Esophagus muscularis mucosa (tissue), 4 donors: ENCODE results near the gene OR10A4. TPM values are rescaled to one million over a fixed set of nuclear protein-coding genes. Genes with fewer than 3 reads are reported as not detected.

ENCODE experiments used
- DNase-seq: peaks from one replicate; pipeline ENCODE4 v3.0.0-alpha.2; 2017; ENCODE audit errors: extremely low spot score
- H3K27ac ChIP-seq, 4 donors: fragments of 200-600 bp; sonication (generic); replicated peaks in 1 of 4; 1 replicate in 3 of 4; 2 replicates in 1 of 4; pipeline ENCODE4 v1.5.1; 2016 to 2019; ENCODE audit warnings: mild to moderate bottlenecking in 1 of 4
- H3K27me3 ChIP-seq, 4 donors: fragments of 200-600 bp; sonication (generic); one replicate each; pipeline versions ENCODE4 v1.5.1 to v1.6.0; 2016 to 2019
- H3K36me3 ChIP-seq, 4 donors: fragments of 200-600 bp; sonication (generic); one replicate each; pipeline ENCODE4 v1.5.1; 2016 to 2019
- H3K4me1 ChIP-seq, 4 donors: fragments of 200-600 bp; sonication (generic); one replicate each; pipeline ENCODE4 v1.5.1; 2016 to 2019
- H3K4me3 ChIP-seq, 4 donors: fragments of 200-600 bp; sonication (generic); 1 replicate in 2 of 4; 2 replicates in 2 of 4; pipeline ENCODE4 v1.5.1; 2016 to 2019; ENCODE audit warnings: mild to moderate bottlenecking in 4 of 4, moderate library complexity in 1 of 4
- H3K9me3 ChIP-seq, 4 donors: fragments of 200-600 bp; sonication (generic); 1 replicate in 3 of 4; 2 replicates in 1 of 4; pipeline ENCODE4 v1.5.1; 2016 to 2019
- EP300 ChIP-seq: sonication (generic); formaldehyde crosslinking; IDR thresholded peaks from one replicate; pipeline ENCODE4 v1.6.1; 2017; ENCODE audit warnings: antibody characterized with exemption
- POLR2A ChIP-seq: fragments of 450-650 bp; IDR thresholded peaks from one replicate; pipeline ENCODE4 v1.6.1; 2017; ENCODE audit warnings: antibody characterized with exemption, moderate library complexity, mild to moderate bottlenecking, low read depth
- POLR2AphosphoS5 ChIP-seq, 2 donors: sonication (generic); formaldehyde crosslinking; IDR thresholded peaks; one replicate each; pipeline ENCODE4 v1.6.1; 2017; ENCODE audit warnings: antibody characterized with exemption in 2 of 2
- WGBS: methylation state at CpG from one replicate; pipeline ENCODE4 v1.1.5; 2018; 5-methylcytosine and 5-hydroxymethylcytosine counted together
- intact Hi-C: fragments of 100-400 bp; cut with DNase I; formaldehyde crosslinking; loops from one replicate; pipeline ENCODE4 v1.15.1; 2023
- total RNA-seq, 4 donors: library from RNA; depleted of rRNA; stranded (reverse); fragments of >200 nt; gene quantifications; one replicate each; pipeline versions ENCODE4 v1.1.0 to v1.2.1, GENCODE V29; 2016
- TF ChIP-seq, protein P1 (sequence below), 3 experiments: fragments of 200-600 bp in 2 of 3; fragments of 450-650 bp in 1 of 3; sonication (generic) in 2 of 3; IDR thresholded peaks; one replicate each; pipeline ENCODE4 v1.5.1; 2017 to 2019; ENCODE audit warnings: antibody characterized with exemption in 3 of 3, mild to moderate bottlenecking in 2 of 3, moderate library complexity in 1 of 3

The OR10A4 gene
- total RNA-seq, 4 donors from 2014 or later = not detected

DNA sequence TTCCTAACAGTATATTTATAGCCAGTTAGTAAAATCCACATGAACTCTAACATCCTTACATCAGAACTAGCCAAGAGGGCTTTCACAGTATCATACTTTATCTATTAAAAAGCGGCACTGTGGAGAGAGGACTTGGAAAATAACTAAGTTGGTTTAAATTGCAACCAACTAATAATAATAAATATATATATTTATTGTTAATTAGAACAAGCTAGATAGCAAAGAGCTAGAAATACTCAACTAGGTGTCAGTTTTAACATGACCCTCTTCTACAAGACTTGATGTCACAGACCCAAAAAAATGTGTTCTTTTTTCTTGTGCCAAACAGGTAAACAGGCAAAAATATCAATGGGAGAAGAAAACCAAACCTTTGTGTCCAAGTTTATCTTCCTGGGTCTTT is 44.3 kb downstream of the OR10A4 start, which contains the start of gene OR2D3:
Gene OR2D3 (plus strand): TSS at position 301 of the 400 bp plus-strand sequence. CDS start 0 bp downstream, at position 301.
- Histone ChIP-seq H3K27me3 (no peaks in the 10 kb centered on the region), H3K9me3 (no peaks in the 10 kb centered on the region), H3K4me3 (no peak within 1 kb of the TSS), H3K27ac (no peak within 1 kb of the TSS), H3K36me3 (no peaks in the 10 kb centered on the region), H3K4me1 (no peaks in the 10 kb centered on the region)
- TF ChIP-seq POLR2A = no peak
- no peak for TF ChIP-seq EP300
- no peak for TF ChIP-seq POLR2AphosphoS5 (IDR thresholded peaks at IDR 0.05)
- TF ChIP-seq, protein P1, sequence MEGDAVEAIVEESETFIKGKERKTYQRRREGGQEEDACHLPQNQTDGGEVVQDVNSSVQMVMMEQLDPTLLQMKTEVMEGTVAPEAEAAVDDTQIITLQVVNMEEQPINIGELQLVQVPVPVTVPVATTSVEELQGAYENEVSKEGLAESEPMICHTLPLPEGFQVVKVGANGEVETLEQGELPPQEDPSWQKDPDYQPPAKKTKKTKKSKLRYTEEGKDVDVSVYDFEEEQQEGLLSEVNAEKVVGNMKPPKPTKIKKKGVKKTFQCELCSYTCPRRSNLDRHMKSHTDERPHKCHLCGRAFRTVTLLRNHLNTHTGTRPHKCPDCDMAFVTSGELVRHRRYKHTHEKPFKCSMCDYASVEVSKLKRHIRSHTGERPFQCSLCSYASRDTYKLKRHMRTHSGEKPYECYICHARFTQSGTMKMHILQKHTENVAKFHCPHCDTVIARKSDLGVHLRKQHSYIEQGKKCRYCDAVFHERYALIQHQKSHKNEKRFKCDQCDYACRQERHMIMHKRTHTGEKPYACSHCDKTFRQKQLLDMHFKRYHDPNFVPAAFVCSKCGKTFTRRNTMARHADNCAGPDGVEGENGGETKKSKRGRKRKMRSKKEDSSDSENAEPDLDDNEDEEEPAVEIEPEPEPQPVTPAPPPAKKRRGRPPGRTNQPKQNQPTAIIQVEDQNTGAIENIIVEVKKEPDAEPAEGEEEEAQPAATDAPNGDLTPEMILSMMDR (IDR thresholded peaks at IDR 0.05) = no peak
- intact Hi-C loops = no loop called here
- DNase-seq = no peak
- 100% methylated on average over 1 of the region's 1 CpG for WGBS

DNA sequence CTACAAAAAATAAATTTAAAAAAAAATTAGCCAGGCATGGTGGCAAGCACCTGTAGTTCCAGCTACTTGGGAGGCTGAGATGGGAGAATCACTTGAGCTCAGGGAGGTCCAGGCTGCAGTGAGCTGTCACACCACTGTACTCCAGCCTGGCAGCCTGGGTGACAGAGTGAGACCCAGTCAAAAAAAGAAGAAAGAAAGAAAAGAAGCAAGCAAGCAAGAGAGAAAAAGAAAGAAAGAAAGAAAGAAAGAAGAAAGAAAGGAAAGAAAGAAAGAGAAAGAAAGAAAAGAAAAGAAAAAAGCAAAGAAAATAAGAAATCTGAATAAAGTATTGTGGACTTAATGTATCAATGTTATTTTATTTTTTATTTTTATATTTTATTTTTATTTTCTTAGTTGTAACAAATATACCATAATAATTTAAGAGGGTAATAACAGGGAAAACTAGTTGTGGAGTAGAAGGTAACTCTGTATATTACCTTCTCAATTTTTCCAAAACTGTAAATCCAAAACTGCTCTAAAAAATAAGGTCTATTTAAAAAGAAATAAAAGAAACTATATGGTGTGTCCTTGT is 48.7 kb downstream of the OR10A4 start:
- intact Hi-C loops = no loop called here
- no peaks in the 10 kb centered on the region for H3K36me3 ChIP-seq
- TF ChIP-seq POLR2A (no peak), EP300 (no peak), POLR2AphosphoS5 (IDR thresholded peaks at IDR 0.05) (no peak)
- H3K4me3 ChIP-seq = no peak overlapping the region
- H3K27ac ChIP-seq = no peak overlapping the region
- no peak for DNase-seq
- H3K9me3 ChIP-seq = no peaks in the 10 kb centered on the region
- H3K27me3 ChIP-seq = peaks cover 0 to 25% (median 0%) of the 10 kb centered on the region in 4 donors
- peaks cover 8 to 16% (median 15%) of the 10 kb centered on the region in 4 donors for H3K4me1 ChIP-seq

DNA sequence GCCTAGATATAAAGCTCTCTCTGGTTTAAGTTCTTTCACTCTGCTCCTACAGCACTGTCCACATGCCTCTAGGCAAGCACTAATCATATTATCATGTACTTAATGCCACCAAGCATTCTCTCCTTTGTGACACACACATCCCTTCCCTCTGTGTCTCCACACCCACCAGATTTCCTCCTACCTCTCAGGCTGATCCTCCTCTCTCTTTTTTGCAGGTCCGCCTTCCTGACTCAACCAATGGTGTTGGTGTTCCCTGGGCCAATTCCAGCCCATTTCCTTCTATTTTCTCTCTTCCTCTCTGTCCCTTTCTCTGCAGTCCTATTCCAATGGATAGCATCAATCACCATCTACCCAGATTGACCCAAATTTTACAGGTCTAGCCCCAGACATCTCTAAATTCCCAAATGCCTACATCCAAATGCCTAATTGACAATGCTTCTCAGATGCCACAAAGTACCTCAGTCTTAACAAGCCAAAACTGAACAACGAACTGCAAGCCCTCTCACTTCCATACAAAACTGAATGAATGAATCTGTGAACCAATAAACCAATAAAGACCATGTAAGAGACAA is 49.3 kb downstream of the OR10A4 start:
- TF ChIP-seq, protein P1 (IDR thresholded peaks at IDR 0.05) = no peak
- TF ChIP-seq POLR2A (no peak), EP300 (no peak), POLR2AphosphoS5 (IDR thresholded peaks at IDR 0.05) (no peak)
- 53% methylated on average over 2 of the region's 2 CpGs for WGBS
- intact Hi-C loops = no loop called here
- Histone ChIP-seq H3K27me3 (peaks cover 0 to 25% (median 0%) of the 10 kb centered on the region in 4 donors), H3K36me3 (no peaks in the 10 kb centered on the region), H3K4me1 (peaks cover 8 to 16% (median 15%) of the 10 kb centered on the region in 4 donors), H3K27ac (peak overlapping the region in 2 of 4 donors; percentile 23 to 56), H3K9me3 (no peaks in the 10 kb centered on the region), H3K4me3 (peak overlapping the region; percentile 56 to 73 (median 62))
- no peak for DNase-seq

DNA sequence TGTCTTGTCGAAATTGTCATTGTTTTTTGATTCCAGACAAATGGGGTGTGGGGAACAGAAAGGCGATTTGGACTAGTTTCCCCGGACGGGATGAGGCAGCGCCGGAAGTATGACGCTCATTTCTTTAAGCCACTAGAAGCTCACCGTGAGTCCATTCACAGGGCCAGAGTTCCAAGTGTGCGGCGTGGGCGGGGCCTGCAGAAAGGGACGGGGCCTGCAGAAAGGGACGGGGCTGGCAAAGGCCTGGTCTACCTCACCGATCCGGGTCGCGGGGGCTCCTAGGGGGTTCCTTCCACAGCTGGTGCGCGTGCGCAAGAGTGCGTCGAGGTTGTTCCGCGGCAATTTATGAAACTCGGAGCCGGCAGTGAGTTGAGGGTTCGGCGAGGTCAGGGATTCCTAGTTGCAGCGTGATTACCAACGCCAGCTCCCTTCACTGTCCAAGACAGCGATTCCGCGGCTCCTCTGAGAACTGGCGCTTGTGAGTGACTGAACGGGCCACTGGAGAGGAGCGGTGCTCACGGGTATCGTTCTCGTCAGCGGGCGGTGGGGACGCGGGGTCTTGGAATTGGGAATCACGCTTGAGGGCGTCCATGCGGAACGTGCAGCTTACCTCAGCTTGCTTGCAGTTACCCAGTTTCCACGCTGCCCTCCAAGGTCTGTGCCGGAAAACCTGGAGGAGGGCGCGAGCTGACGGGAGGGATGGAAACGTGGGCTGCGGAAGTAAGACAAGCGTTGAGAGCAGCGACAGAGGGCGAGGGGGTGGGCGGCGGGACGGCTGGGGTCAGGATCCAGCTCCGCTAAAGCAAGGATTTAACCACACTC is 50.0 kb downstream of the OR10A4 start, which contains the start of gene ZNF215:
Gene ZNF215 (plus strand): TSS at position 219 of the 822 bp plus-strand sequence. CDS start 5,847 bp downstream, outside the sequence.
- Histone ChIP-seq H3K4me1 (peaks cover 8 to 16% (median 15%) of the 10 kb centered on the region in 4 donors), H3K27me3 (peaks cover 0 to 25% (median 0%) of the 10 kb centered on the region in 4 donors), H3K4me3 (peak within 1 kb of the TSS; percentile 56 to 73 (median 62)), H3K9me3 (no peaks in the 10 kb centered on the region), H3K36me3 (no peaks in the 10 kb centered on the region), H3K27ac (peak within 1 kb of the TSS; percentile 22 to 56 (median 38))
- intact Hi-C loops = no loop called here
- WGBS = 3% methylated on average over 33 of the region's 61 CpGs
- TF ChIP-seq POLR2A (no peak), POLR2AphosphoS5 (IDR thresholded peaks at IDR 0.05) (no peak), EP300 (no peak)
- TF ChIP-seq, protein P1 (IDR thresholded peaks at IDR 0.05) = no peak
- DNase-seq = no peak
